ENCODE measurements around the gene ATF6B.

DNA sequence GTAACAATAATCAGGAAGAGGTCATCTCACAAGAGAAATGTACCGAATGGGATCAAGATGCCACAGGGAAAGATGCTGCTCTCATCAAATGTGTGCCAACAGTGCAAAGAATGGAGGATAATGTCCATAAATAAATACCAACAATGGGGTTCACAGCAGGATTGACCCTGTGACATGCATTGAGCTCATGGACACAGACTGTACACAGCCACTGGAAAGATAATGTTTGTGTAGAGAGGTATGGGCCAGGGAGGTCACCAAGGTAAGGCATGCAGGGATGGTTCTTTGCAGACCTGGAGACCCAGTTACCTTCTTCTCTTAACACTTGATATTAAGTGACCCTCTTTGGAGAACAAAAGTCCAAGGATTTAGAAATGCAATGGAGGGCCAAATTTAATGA lies 46.4 kb upstream of the ATF6B start:
- TF ChIP-seq EZH2 (IDR thresholded peaks at IDR 0.05; ENCODE audit: borderline replicate concordance, low read depth, low read length, poor library complexity, severe bottlenecking) = no peak
- TF ChIP-seq, protein P1, sequence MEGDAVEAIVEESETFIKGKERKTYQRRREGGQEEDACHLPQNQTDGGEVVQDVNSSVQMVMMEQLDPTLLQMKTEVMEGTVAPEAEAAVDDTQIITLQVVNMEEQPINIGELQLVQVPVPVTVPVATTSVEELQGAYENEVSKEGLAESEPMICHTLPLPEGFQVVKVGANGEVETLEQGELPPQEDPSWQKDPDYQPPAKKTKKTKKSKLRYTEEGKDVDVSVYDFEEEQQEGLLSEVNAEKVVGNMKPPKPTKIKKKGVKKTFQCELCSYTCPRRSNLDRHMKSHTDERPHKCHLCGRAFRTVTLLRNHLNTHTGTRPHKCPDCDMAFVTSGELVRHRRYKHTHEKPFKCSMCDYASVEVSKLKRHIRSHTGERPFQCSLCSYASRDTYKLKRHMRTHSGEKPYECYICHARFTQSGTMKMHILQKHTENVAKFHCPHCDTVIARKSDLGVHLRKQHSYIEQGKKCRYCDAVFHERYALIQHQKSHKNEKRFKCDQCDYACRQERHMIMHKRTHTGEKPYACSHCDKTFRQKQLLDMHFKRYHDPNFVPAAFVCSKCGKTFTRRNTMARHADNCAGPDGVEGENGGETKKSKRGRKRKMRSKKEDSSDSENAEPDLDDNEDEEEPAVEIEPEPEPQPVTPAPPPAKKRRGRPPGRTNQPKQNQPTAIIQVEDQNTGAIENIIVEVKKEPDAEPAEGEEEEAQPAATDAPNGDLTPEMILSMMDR (conservative IDR thresholded peaks at IDR 0.05; ENCODE audit: low read depth, low read length) = no peak
